Smooth muscle cell of the brain vasculature (primary cell): ENCODE measurements around the gene KIAA0753.

ENCODE experiments used
- DNase-seq: peaks from one replicate; pipeline ENCODE4 v3.0.0-alpha.2; 2012; ENCODE audit warnings: low read depth, low spot score

Gene KIAA0753

DNA sequence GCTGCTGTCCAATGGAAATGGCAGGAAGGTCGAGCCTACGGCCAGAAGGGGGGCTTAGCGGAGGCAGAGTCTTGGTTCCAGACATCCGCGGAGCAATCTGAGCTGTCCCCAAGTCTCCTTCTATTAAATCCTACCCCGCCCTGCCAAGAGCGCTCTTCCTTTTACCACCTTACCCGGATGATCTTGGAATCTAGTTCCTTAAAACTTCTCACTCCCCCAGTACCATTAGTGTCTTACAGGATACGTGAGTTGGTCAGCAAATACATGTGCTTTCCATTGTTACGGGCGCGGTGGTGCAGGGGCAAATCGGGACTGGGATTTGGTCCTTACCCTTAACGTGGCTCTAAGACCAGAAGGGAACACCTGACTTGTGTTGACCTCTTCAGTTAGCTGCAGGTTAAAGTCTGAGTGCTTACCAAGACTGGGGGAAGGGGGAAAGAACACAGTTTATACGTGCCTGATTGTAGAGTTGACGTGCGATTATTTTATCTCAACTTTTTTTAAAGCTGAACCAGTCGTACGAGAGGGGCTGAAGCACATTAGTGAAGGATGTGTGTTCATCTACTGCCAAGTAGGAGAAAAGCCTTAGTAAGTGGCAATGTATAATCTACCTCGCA lies 844 bp upstream of the KIAA0753 start:
- no peak for DNase-seq

- no peak for DNase-seq
Observed at GRCh38 chr17:6639586-6640535, 650 bp downstream of the KIAA0753 start.

DNA sequence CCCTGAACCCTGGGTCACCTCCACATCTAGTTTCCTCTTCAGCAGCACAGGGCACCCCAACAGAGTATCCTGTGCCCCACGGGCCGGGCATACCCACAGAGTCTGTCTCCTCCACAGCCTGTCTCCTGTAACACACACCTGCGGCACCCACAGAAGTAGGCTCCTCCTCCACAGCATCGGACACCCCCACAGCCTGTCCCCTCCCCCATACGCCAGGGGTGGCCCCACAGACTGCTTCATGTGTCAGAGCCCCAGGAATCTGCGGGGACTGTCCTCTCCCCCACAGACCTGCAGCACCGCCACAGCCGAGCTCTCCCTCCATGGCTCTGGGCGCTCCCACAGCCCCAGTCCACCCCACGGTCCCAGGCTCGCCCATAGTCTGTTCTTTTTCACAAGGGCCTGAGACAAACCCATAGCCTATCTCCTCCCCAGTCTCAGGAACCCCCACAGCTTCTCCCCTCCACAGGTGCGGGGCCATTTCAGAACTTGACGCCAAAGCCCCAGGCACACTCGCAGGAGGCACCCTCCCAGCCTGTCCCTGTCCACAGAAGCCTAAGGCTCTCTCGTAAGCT lies 1.4 kb downstream of the KIAA0753 start:
- DNase-seq, result no peak

DNA sequence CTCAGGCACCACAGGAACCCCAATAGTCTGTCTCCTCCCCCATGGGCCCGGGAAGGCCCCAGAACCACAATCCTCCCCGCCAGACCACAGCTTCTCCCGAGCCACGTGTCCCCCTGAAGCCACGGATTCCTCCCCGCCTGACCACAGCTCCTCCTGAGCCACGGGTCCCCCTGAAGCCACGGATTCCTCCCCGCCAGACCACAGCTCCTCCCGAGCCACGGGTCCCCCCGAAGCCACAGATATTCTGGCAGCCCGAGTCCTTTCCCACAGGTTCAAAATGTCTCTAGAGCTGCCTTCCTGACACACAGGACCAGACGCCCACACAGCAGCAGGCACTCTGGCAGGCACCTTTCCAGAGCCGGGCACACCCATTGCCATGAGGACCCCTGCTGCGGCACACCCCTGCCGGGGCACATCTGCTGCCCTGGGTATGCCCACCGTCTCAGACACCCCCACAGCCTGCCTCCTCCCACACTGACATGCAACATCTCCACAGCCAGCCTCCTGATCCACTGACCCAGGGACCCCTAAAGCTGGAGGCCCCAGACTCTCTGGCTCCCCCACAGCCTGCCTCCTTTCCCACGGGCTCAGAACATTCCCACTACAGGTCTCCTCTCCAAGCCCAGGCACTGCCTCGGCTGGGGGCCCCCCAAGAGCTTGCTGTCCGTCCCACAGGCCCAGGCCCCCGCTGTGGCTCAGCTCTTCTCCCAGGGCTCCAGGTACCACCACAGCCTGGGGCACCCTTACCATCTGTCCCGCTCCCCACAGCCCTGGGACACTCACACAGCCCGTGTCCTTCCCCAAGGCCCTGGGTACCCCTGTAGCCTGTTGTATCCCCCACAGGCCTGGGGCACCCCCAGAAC lies 2.2 kb downstream of the KIAA0753 start:
- no peak for DNase-seq

DNA sequence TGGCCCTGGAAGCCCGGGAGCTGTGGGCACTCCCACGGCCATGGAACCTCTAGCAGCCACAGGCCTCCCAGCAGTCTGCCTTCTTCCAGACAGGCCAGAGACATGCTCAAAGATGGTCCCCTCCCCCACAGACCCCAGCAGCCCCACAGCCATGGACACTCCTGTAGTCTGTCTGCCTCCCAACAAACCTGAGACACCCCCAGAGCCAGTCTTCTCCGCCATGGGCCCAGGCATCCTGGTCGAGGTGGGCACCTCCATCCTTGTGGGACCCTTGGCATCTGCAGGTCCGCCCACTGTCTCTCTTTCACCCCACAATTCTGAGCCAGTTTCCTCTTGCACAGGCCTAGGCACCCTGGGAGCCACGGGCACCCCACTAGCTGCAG lies 3.1 kb downstream of the KIAA0753 start:
- no peak for DNase-seq

DNA sequence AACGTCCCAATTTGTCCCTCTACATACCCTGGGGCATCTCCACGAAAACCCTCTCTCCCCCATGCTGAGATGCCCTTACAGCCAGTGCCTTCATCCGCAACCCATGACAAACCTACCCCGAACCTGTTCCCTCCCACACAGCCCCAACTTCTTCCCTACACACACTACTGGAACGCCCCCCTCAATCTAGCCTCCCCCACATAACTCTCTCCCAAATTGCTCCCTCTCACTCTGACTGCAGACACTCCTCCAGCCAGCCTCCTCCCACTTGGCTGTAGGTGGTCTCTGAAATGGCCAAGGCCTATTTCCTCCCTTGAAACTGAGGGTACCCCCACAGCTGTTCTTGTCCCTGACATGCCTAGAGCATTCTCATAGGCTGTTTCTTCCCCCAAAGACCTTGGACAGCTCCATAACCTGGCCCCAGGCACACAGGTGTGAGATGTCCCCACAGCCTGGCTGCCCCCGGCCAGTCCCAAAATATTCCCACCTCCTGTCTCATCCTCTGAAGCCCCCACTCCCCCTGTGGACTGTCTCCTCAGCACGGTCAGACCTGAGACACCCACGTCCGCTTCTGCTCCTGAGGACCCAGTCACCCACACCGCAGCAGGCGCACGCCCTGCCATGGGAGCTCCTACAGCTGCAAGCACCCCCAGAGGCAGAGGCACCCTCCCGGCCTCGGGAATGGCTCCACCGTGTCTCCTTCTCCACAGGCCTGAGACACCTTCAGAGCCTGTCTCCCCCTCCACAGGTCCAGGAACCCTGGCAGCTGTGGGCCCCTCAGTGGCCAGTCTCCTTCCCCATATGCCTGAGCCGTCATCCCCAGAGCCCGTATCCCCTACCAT lies 3.7 kb downstream of the KIAA0753 start:
- DNase-seq, result no peak

DNA sequence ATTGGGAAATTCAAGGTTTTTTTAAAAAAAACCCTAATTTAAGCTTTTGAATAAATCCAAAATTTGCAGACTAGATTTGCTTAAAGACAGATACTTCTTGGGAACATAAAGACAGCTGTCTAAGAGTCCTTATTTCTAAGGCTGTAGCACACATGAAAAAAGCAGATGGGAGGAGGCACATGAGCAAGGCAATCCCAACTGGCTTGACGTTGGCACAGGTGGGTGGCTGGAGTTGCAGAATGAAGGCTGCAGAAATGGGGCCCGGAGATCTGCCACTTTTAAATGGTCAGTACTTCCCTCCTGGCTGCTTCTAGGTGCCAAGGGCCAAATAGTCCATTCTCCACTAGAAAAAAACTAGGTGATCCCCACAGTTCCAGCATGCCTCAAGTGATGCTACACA lies 4.4 kb downstream of the KIAA0753 start:
- DNase-seq, result no peak

DNA sequence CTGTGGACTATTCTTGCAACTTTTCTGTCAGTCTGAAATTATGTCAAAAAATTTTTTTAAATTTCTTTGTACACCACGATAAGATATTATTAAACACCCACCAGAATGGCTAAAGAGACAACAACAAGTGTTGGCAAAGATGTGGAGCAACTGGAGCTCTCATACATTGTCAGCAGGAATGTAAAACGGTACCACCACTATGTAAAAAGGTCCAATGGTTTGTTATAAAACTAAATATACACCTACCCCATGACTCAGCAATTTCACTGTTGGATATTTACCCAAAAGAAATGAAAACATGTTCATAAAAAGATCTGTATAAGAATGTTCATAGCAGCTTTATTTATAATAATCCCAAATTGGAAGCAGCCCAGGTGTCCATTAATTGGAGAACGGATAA lies 7.2 kb downstream of the KIAA0753 start:
- DNase-seq, result no peak

- DNase-seq, result no peak
Observed at GRCh38 chr17:6632530-6632929, 8.0 kb downstream of the KIAA0753 start.

DNA sequence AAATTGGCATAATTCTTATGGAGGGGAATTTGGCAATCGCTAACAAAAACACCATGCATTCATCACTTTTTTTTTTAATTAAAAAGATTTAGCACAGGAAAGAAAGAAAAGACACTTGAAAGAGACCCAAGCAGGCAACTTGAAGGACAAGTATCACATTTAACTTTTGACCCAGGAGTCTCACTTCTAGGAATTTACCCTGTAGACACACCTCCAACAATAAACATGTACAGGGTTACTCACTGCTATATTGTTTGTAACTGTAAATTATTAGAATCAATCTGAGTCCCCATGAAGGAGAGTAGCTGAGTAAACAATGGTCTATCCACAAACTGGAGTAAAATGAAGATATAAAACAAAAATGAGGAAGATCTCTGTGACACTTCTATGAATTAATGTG lies 10.1 kb downstream of the KIAA0753 start:
- no peak for DNase-seq

- no peak for DNase-seq
Observed at GRCh38 chr17:6627019-6627418, 13.5 kb downstream of the KIAA0753 start.

GRCh38 chr17:6626616-6627015 lies 13.9 kb downstream of the KIAA0753 start:
- DNase-seq, result no peak

DNA sequence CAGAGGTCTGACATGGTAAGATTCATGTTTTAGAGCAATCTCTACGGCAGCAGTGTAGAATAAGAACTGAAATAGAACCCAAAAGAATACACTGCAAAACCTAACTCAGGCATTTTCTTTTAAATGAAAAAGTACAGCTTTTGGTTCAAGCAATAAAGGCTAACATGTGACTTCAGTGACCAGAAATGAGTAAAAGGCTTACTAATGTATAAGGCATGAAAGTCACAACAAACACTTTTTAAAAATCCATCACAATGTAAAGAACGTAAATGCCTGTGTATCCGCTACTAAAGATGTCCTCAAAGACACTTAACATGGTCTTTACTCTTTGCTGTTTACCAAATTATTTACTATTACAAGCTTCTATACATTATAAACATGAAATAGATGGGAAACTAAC lies 16.6 kb downstream of the KIAA0753 start:
- no peak for DNase-seq

GRCh38 chr17:6611231-6611630 lies 29.3 kb downstream of the KIAA0753 start:
- no peak for DNase-seq

GRCh38 chr17:6610011-6610410 lies 30.5 kb downstream of the KIAA0753 start:
- DNase-seq, result no peak

DNA sequence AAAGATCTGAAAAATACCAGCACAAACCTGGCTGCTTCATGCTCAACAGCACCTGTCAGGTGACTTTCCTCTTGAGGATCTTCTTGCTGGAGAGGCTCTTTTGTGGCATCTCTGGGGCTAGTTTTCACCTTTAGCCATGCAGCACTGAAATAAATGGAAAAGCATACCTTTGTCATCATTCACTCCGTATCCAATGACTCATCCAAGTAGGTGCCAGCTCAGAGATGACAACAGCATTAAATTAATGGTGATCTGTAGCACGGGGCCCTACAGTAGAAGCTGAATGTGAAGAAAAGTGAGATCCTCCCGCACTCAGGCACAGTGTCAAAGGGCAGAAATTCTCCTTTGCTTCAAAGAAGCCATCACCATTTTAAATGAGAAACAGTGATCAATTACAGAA lies 32.2 kb downstream of the KIAA0753 start:
- DNase-seq, result no peak

DNA sequence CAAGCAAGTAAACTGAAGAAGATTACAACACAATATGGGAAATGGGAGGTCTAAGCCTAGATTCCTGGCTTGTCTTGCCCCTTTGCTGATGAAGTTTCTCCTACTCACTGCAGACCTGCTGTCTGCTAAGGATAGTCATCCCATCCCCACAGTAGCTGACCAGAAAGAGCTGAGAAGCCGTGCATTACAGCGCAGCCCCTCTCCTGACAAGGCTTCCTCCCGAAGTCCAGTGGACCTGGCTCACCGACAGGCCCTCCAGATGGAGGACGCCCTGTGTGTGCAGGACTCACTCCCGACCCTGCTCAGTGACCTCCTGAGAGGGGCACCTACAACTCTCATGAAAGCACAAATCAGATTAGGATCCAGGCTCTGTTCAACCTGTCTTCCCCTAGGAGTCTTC lies 35.4 kb downstream of the KIAA0753 start:
- DNase-seq, result no peak

- DNase-seq, result no peak
Observed at GRCh38 chr17:6603744-6604325, 36.7 kb downstream of the KIAA0753 start.

GRCh38 chr17:6602141-6602540 lies 38.4 kb downstream of the KIAA0753 start:
- DNase-seq, result no peak

DNA sequence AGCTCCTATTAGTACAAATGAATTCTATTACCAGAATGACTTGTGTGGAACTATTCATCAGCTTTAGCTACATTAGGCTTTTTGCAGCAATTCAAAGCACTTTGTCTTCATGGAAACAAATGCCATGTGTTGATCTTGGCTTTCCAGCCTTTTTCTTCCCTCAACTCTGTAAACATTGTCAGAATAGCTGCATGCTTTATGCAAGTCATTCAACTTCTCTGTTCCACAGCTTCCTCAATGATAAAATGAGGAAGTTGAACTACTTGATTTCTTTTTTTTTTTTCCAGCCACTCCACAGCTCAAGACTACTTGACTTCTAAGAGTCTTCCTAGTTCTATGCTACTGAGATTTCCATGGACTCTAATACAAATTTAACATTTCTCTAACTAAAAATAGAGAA lies 41.1 kb downstream of the KIAA0753 start:
- DNase-seq, result no peak

DNA sequence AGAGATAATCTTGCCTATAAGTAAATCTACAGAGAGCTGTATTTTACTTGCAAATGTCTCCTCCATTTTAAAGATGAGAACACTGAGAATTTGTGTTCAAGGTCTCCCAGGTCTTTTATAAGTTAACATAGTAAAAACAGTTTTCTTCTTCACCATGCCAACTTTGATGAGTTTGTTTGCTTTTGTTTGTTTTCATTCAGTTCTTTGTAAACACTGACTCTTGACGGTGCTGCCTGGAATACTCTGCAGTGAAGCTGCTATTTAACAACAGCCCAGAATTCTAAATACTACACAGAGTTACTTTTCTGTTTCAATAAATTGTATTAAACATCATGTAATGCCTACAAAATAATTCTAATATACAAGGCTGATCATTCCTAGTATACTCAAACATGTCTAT lies 42.8 kb downstream of the KIAA0753 start:
- no peak for DNase-seq
